ENCODE results near the gene UBE2V1. TPM values are rescaled to one million over a fixed set of nuclear protein-coding genes. Genes with fewer than 3 reads are reported as not detected.

UBE2V1 gene
- total and polyA plus RNA-seq, 2 of the 13 experiments (the other 11 are each of a cell fraction or from before 2014, with no cell fraction given): 81.3 to 132 TPM

GRCh38 chr20:50112512-50113419 is at the start of gene UBE2V1 (continued):
- TF ChIP-seq ZNF318 (CRISPR knock-in tag; IDR thresholded peaks at IDR 0.05): 0 out of 2 replicates have a peak, but pooled peaks have one; percentile 49
- TF ChIP-seq AKAP8 (CRISPR knock-in tag; IDR thresholded peaks at IDR 0.05): no peak; the same call in 1 of the 2 replicates
- peak; percentile 98 for TF ChIP-seq SMAD1 (CRISPR knock-in tag; IDR thresholded peaks at IDR 0.05; ENCODE audit: borderline replicate concordance, low read depth)
- TF ChIP-seq ZNF253 (CRISPR knock-in tag; IDR thresholded peaks at IDR 0.05; ENCODE audit: borderline replicate concordance): no peak
- TF ChIP-seq GMEB1 (CRISPR knock-in tag; IDR thresholded peaks at IDR 0.05; ENCODE audit: borderline replicate concordance): peak; percentile 97
- TF ChIP-seq PLRG1 (conservative IDR thresholded peaks at IDR 0.05): no peak
- TF ChIP-seq ZNF780A (CRISPR knock-in tag; IDR thresholded peaks at IDR 0.05): no peak
- TF ChIP-seq ZNF205 (CRISPR knock-in tag; IDR thresholded peaks at IDR 0.05): peak; percentile 48; the same call in 1 of the 2 replicates
- peak; percentile 60 for TF ChIP-seq ATF3 (CRISPR knock-in tag; IDR thresholded peaks at IDR 0.05)
- TF ChIP-seq TFE3 (CRISPR knock-in tag; IDR thresholded peaks at IDR 0.05): peak; percentile 30
- no peak; the same call in 1 of the 2 replicates for TF ChIP-seq CERS6 (CRISPR knock-in tag; IDR thresholded peaks at IDR 0.05)
- TF ChIP-seq PCBP1 (IDR thresholded peaks at IDR 0.05; ENCODE audit: borderline replicate concordance, low read depth, low read length): no peak
- no peak for TF ChIP-seq ATM (IDR thresholded peaks at IDR 0.05; ENCODE audit: borderline replicate concordance)
- TF ChIP-seq FOXO1 (CRISPR knock-in tag; IDR thresholded peaks at IDR 0.05): peak; percentile 61; the same call in 1 of the 2 replicates
- no peak for TF ChIP-seq NBN (conservative IDR thresholded peaks at IDR 0.05)
- peak; percentile 78 for TF ChIP-seq ZSCAN31 (CRISPR knock-in tag; IDR thresholded peaks at IDR 0.05; ENCODE audit: low read depth)
